ENCODE data around the gene SNRK. TPM values are rescaled to one million over a fixed set of nuclear protein-coding genes. Genes with fewer than 3 reads are reported as not detected.
"Not testable (repeated sequence)": the region's sequence is repeated elsewhere in the genome, so short reads cannot be mapped to it uniquely, and the experiment has no call there.

The SNRK gene
- total RNA-seq, 5 donors from 2014 or later (not counting 1 experiment from before 2014, with no cell fraction given) = 88.1 to 165 (median 107) TPM

DNA sequence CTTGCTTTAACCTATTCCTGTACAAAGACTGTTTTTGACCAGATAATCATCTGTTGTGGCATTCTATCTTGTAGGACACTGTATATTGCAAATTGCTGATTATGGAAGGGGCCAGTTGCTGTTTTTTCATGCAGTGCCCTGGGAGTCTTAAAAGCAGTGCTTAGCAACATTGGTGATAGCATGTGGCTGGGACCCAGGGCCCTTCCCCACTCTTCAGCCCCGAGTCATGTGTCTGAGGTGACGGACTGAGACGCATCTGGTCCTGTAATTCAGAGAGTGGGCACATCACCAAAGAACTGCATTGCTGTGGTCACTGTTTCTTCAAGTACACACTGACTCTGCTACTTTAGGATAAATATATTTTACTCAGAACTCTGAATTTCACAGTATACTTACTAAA lies 63.4 kb downstream of the SNRK start:
- ATAC-seq (replicated peaks in 1 of 4) = no peak
- CTCF ChIA-PET = interaction anchor here in 1 of 2 donors (0.7 kb wide), 2 partner anchors 17 to 56 kb away, joined by 3 read pairs; no protein-coding TSS in a partner anchor
- peak overlapping the region in 1 of 3 donors; percentile 73 for H3K4me3 Mint-ChIP-seq
- Histone ChIP-seq H3K36me3 (ENCODE audit: control insufficient read depth in 2 of 2, extremely low read depth in 1 of 2, insufficient read depth in 1 of 2, low read length in 1 of 2) (peaks cover 11 to 52% of the 10 kb centered on the region in 2 donors), H3K9me3 (peaks cover 5% of the 10 kb centered on the region), H3K27me3 (replicated peaks in 1 of 2; ENCODE audit: control insufficient read depth in 2 of 2, extremely low read depth in 1 of 2, insufficient read depth in 2 of 2, low read length in 1 of 2) (no peaks in the 10 kb centered on the region), H3K4me1 (ENCODE audit: control insufficient read depth in 1 of 2, extremely low read depth in 1 of 2, insufficient read depth in 2 of 2, low read length in 2 of 2) (peaks cover 38 to 44% of the 10 kb centered on the region in 2 experiments), H3K27ac (ENCODE audit: low read length) (peak overlapping the region; percentile 42), H3K4me3 (ENCODE audit: control insufficient read depth in 1 of 2, extremely low read depth in 1 of 2, low read length in 1 of 2) (no peak overlapping the region)
- H3K4me1 Mint-ChIP-seq = peaks cover 47 to 55% (median 51%) of the 10 kb centered on the region in 3 donors
- no peak for DNase-seq
- POLR2A ChIA-PET = interaction anchor here (0.5 to 0.7 kb wide), 2 partner anchors 21 to 59 kb away, joined by 3 to 5 read pairs; no protein-coding TSS in a partner anchor
- no peaks in the 10 kb centered on the region for H3K27me3 Mint-ChIP-seq
- peaks cover 25 to 39% (median 28%) of the 10 kb centered on the region in 3 donors for H3K9me3 Mint-ChIP-seq
- peak overlapping the region; percentile 46 to 81 for H3K27ac Mint-ChIP-seq
- H3K36me3 Mint-ChIP-seq = peaks cover 86% of the 10 kb centered on the region
- WGBS (ENCODE audit: insufficient coverage) = 100% methylated on average over 2 of the region's 3 CpGs

DNA sequence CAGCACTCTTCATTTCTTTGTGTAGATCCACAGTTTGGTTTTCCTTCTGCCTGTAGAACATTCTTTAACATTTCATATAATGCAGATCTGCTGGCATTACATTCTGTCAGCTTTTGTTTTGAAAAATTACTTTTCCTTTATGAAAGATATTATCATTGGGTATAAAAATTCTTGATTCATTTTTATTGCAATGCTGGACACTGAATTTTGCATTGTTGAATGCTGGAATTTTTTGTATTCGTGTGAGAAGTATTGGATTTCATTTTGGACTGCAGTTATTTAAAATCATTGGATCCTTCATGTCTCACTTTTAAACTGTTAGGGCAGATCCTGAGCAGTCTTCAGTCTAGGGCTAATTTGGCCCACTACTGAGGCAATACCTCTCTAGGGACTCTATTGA lies 67.1 kb downstream of the SNRK start:
- Mint-ChIP-seq H3K4me3 (no peak overlapping the region), H3K9me3 (peaks cover 36 to 67% (median 51%) of the 10 kb centered on the region in 3 donors), H3K27me3 (no peaks in the 10 kb centered on the region), H3K27ac (no peak overlapping the region), H3K4me1 (peaks cover 13 to 21% (median 18%) of the 10 kb centered on the region in 3 donors), H3K36me3 (peaks cover 81% of the 10 kb centered on the region)
- Histone ChIP-seq H3K9me3 (peaks cover 5% of the 10 kb centered on the region), H3K4me3 (ENCODE audit: control insufficient read depth in 1 of 2, extremely low read depth in 1 of 2, low read length in 1 of 2) (no peak overlapping the region), H3K36me3 (ENCODE audit: control insufficient read depth in 2 of 2, extremely low read depth in 1 of 2, insufficient read depth in 1 of 2, low read length in 1 of 2) (peaks cover 1 to 31% of the 10 kb centered on the region in 2 donors), H3K27ac (ENCODE audit: low read length) (no peak overlapping the region), H3K4me1 (ENCODE audit: control insufficient read depth in 1 of 2, extremely low read depth in 1 of 2, insufficient read depth in 2 of 2, low read length in 2 of 2) (peaks cover 6 to 11% of the 10 kb centered on the region in 2 experiments), H3K27me3 (replicated peaks in 1 of 2; ENCODE audit: control insufficient read depth in 2 of 2, extremely low read depth in 1 of 2, insufficient read depth in 2 of 2, low read length in 1 of 2) (no peaks in the 10 kb centered on the region)
- ChIA-PET CTCF (interaction anchor here in 1 of 2 donors (0.6 to 1.1 kb wide), 4 partner anchors 10 to 545 kb away, joined by 3 to 7 read pairs (median 3); no protein-coding TSS in a partner anchor), POLR2A (no interaction called here)
- WGBS (ENCODE audit: insufficient coverage) = no CpG with 5 or more reads among the region's 1 CpG
- ATAC-seq (replicated peaks in 1 of 4) (no peak), DNase-seq (no peak)

GRCh38 chr3:43353923-43354670 lies 67.8 kb downstream of the SNRK start:
- Histone ChIP-seq H3K27ac (ENCODE audit: low read length) (no peak overlapping the region), H3K36me3 (ENCODE audit: control insufficient read depth in 2 of 2, extremely low read depth in 1 of 2, insufficient read depth in 1 of 2, low read length in 1 of 2) (peaks cover 0 to 24% of the 10 kb centered on the region in 2 donors), H3K27me3 (replicated peaks in 1 of 2; ENCODE audit: control insufficient read depth in 2 of 2, extremely low read depth in 1 of 2, insufficient read depth in 2 of 2, low read length in 1 of 2) (no peaks in the 10 kb centered on the region), H3K4me1 (ENCODE audit: control insufficient read depth in 1 of 2, extremely low read depth in 1 of 2, insufficient read depth in 2 of 2, low read length in 2 of 2) (peaks cover 2 to 4% of the 10 kb centered on the region in 2 experiments), H3K9me3 (peaks cover 5% of the 10 kb centered on the region), H3K4me3 (ENCODE audit: control insufficient read depth in 1 of 2, extremely low read depth in 1 of 2, low read length in 1 of 2) (no peak overlapping the region)
- peaks cover 6 to 14% (median 11%) of the 10 kb centered on the region in 3 donors for H3K4me1 Mint-ChIP-seq
- no peak for DNase-seq
- peak overlapping the region in 1 of 3 donors; percentile 12 for H3K4me3 Mint-ChIP-seq
- no peaks in the 10 kb centered on the region for H3K27me3 Mint-ChIP-seq
- H3K27ac Mint-ChIP-seq = peak overlapping the region in 1 of 2 donors; percentile 22
- ChIA-PET POLR2A (no interaction called here), CTCF (no interaction called here)
- peak in 1 of 4 experiments; percentile 19 for ATAC-seq (replicated peaks in 1 of 4)
- H3K36me3 Mint-ChIP-seq = peaks cover 74% of the 10 kb centered on the region
- WGBS (ENCODE audit: insufficient coverage) = 98% methylated on average over 4 of the region's 4 CpGs
- peaks cover 36 to 67% (median 51%) of the 10 kb centered on the region in 3 donors for H3K9me3 Mint-ChIP-seq

DNA sequence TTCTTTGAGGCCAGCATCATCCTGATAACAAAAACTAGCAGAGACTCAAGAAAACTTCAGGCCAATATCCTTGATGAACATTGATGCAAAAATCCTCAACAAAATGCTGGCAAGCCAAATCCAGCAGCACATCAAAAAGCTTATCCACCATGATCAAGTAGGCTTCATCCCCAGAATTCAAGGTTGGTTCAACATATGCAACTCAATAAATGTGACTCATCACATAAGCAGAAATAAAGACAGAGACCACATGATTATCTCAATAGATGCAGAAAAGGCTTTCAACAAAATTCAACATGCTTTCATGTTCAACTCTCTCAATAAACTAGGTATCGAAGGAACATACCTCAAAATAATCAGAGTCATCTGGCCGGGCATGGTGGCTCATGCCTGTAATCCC lies 69.7 kb downstream of the SNRK start:
- H3K9me3 ChIP-seq; H3K4me3 Mint-ChIP-seq; H3K36me3 ChIP-seq (ENCODE audit: control insufficient read depth in 2 of 2, extremely low read depth in 1 of 2, insufficient read depth in 1 of 2, low read length in 1 of 2); H3K4me3 ChIP-seq (ENCODE audit: control insufficient read depth in 1 of 2, extremely low read depth in 1 of 2, low read length in 1 of 2); H3K4me1 Mint-ChIP-seq; H3K27me3 Mint-ChIP-seq; H3K27ac ChIP-seq (ENCODE audit: low read length); H3K4me1 ChIP-seq (ENCODE audit: control insufficient read depth in 1 of 2, extremely low read depth in 1 of 2, insufficient read depth in 2 of 2, low read length in 2 of 2); POLR2A ChIA-PET; H3K27me3 ChIP-seq (replicated peaks in 1 of 2; ENCODE audit: control insufficient read depth in 2 of 2, extremely low read depth in 1 of 2, insufficient read depth in 2 of 2, low read length in 1 of 2); ATAC-seq (replicated peaks in 1 of 4); DNase-seq: not testable (repeated sequence)
- Mint-ChIP-seq H3K27ac (peak overlapping the region in 1 of 2 donors; percentile 19), H3K9me3 (peaks cover 36 to 65% (median 51%) of the 10 kb centered on the region in 3 donors), H3K36me3 (peaks cover 55% of the 10 kb centered on the region)
- CTCF ChIA-PET = interaction anchor here in 1 of 2 donors (0.6 to 1.1 kb wide), 2 partner anchors 21 to 37 kb away, joined by 4 read pairs; no protein-coding TSS in a partner anchor
- WGBS (ENCODE audit: insufficient coverage) = 100% methylated on average over 2 of the region's 2 CpGs

DNA sequence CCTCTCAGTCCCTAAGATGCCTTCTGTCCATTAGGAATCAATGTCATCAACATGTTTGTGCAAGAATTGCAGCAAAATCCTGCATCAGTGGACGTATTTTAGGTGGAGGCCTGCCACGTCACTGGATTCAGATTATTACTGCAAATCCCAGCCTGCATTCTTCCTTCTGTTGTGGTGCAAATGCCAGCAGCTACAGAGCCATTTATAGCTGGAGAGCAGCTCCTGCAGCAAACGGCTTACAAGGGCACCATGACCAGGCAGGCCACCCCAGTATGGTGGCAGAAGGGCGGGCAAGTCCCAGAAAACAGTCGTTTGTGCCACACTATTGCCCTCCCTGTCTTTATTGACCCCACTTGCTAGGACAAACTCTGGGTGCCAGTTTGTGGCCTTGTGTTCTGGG lies 74.7 kb downstream of the SNRK start:
- ChIA-PET CTCF (no interaction called here), POLR2A (no interaction called here)

DNA sequence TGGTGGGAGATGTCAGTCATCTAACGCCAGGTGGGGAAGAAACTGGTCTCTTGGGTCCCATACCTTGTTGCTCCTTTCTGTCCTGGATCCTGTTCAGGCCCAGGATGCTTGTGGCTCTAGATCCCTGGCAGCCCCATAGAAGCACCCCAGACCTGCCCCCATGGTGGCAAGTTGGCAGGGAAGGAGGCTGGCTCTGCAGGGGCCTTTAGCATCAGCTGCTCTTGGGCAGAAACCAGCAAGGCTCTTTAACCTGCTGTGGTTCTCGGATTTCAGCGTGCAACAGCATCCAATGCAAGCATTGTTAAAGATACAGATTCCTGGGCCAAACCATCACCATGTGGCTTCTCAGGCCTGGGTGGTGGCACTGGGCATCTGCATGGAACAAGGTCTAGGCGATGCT lies 75.8 kb downstream of the SNRK start:
- Histone ChIP-seq H3K27ac (ENCODE audit: low read length) (no peak overlapping the region), H3K36me3 (ENCODE audit: control insufficient read depth in 2 of 2, extremely low read depth in 1 of 2, insufficient read depth in 1 of 2, low read length in 1 of 2) (no peaks in the 10 kb centered on the region), H3K4me3 (ENCODE audit: control insufficient read depth in 1 of 2, extremely low read depth in 1 of 2, low read length in 1 of 2) (no peak overlapping the region), H3K4me1 (ENCODE audit: control insufficient read depth in 1 of 2, extremely low read depth in 1 of 2, insufficient read depth in 2 of 2, low read length in 2 of 2) (no peaks in the 10 kb centered on the region), H3K9me3 (no peaks in the 10 kb centered on the region), H3K27me3 (replicated peaks in 1 of 2; ENCODE audit: control insufficient read depth in 2 of 2, extremely low read depth in 1 of 2, insufficient read depth in 2 of 2, low read length in 1 of 2) (no peaks in the 10 kb centered on the region)
- Mint-ChIP-seq H3K4me1 (peaks cover 0 to 5% (median 5%) of the 10 kb centered on the region in 3 donors), H3K4me3 (no peak overlapping the region), H3K27me3 (no peaks in the 10 kb centered on the region), H3K36me3 (peaks cover 22% of the 10 kb centered on the region), H3K27ac (no peak overlapping the region), H3K9me3 (peaks cover 5 to 10% (median 7%) of the 10 kb centered on the region in 3 donors)
- ChIA-PET POLR2A (no interaction called here), CTCF (no interaction called here)
- no peak for ATAC-seq (replicated peaks in 1 of 4)
- no peak for DNase-seq
- WGBS (ENCODE audit: insufficient coverage) = 97% methylated on average over 4 of the region's 4 CpGs

More for the DNA sequence above, 74.7 kb downstream of the SNRK start:
- H3K27ac ChIP-seq (ENCODE audit: low read length) = no peak overlapping the region
- no peaks in the 10 kb centered on the region for H3K4me1 ChIP-seq (ENCODE audit: control insufficient read depth in 1 of 2, extremely low read depth in 1 of 2, insufficient read depth in 2 of 2, low read length in 2 of 2)
- Mint-ChIP-seq H3K27me3 (no peaks in the 10 kb centered on the region), H3K36me3 (peaks cover 19% of the 10 kb centered on the region), H3K4me3 (no peak overlapping the region), H3K9me3 (peaks cover 5 to 15% (median 11%) of the 10 kb centered on the region in 3 donors), H3K27ac (peak overlapping the region in 1 of 2 donors; percentile 39), H3K4me1 (peaks cover 0 to 5% (median 5%) of the 10 kb centered on the region in 3 donors)
- ATAC-seq (replicated peaks in 1 of 4) = no peak
- H3K36me3 ChIP-seq (ENCODE audit: control insufficient read depth in 2 of 2, extremely low read depth in 1 of 2, insufficient read depth in 1 of 2, low read length in 1 of 2) = no peaks in the 10 kb centered on the region
- no peaks in the 10 kb centered on the region for H3K27me3 ChIP-seq (replicated peaks in 1 of 2; ENCODE audit: control insufficient read depth in 2 of 2, extremely low read depth in 1 of 2, insufficient read depth in 2 of 2, low read length in 1 of 2)
- no peaks in the 10 kb centered on the region for H3K9me3 ChIP-seq
- H3K4me3 ChIP-seq (ENCODE audit: control insufficient read depth in 1 of 2, extremely low read depth in 1 of 2, low read length in 1 of 2) = no peak overlapping the region
- no peak for DNase-seq
- WGBS (ENCODE audit: insufficient coverage) = 96% methylated on average over 2 of the region's 5 CpGs
